Hypothalamus (tissue), 51 donors: ENCODE results near the gene DCTN2.
"Not testable (repeated sequence)": the region's sequence is repeated elsewhere in the genome, so short reads cannot be mapped to it uniquely, and the experiment has no call there.

Experiments
- DNase-seq, 51 donors: peaks; one replicate each; lab custom pipeline; 2025; lab: John Stamatoyannopoulos, UW

Gene DCTN2

DNA sequence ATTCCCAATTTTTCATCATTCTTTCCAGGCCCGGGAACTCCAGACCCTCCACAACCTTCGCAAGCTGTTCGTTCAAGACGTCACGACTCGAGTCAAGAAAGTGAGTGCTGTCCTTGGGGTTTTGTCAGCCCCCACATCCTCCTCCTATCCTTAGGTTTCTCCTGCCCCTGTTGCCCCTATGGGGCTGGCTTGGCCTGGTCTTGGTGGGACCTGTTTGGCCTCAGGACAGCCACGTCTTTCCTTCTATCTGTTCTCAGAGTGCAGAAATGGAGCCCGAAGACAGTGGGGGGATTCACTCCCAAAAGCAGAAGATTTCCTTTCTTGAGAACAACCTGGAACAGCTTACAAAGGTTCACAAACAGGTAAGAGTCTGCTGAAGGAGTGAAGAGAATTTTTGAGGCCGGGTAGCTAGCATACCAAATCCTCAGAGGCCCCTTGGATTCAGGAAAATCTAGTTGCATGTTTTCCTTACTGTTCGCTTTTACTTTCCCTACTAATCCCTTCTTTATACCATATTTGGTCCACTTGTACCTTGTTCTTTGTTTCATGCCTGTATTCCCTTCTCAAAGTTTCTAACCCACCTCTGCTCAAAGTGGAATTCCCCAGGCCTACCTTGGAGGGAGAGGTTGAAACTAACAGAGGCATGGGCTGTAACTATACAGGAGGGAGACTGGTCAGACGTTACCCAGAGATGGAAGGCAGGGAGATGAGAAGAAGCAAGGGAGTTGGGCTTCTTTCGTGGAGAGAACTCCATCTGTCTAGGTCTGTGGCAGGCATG lies 31.2 kb upstream of the DCTN2 start:
- no peak for DNase-seq

DNA sequence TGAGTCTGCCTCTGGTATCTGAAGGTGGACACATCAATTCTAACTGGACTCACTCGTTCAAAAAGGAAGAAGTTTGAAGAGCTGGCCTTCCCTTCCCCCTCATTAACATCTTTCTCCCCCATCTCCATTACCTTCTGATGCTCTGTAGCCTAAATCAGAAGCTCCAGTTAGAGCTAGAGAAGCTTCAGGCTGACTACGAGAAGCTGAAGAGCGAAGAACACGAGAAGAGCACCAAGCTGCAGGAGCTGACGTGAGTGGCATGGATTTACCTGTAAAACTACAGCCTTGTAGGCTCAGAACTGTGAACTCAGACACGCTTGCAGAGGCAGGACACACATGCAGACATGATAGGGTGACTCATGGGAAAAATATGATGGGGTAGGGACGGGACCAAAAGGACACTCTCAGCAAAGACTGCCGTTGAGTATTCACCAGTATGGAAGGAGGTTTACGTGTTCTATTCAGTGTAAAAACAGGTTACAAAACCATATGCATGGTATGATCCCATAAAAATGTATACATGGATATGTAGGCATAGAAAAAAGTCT lies 29.7 kb upstream of the DCTN2 start:
- DNase-seq: no peak

DNA sequence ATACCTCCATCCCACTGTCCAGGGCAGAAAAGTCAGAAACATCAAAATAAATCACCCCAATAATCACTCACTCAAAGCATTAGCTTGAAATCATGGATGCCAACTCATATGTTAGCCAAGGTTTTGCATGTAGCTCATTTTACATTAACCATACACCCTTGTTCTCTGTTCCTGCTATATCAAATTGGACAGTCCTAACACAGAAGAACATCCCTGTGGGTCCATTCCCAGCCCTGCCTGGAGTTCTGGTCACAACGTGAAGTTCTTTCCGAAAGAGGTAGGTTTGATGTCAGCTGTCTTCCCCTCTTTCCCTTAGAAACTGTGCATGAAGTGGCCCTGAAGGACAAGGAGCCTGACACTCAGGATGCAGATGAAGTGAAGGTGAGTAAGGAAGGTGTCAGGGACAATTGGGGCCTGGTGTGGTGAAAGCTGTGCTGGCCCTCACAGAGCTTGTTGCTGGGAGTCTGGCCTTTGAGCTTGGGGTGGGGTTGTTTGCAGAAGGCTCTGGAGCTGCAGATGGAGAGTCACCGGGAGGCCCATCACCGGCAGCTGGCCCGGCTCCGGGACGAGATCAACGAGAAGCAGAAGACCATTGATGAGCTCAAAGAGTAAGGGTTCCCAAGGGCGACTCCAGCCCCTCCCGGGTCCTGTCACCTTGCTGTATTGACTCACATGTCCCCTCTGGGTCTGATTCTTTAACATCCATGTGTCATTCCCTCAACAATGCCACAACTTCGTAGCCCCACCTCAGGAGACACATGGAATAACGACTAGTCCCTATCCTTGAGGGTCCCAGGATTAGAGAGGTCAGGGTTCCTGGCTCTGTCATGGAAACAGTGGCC lies 29.0 kb upstream of the DCTN2 start:
- DNase-seq: no peak

DNA sequence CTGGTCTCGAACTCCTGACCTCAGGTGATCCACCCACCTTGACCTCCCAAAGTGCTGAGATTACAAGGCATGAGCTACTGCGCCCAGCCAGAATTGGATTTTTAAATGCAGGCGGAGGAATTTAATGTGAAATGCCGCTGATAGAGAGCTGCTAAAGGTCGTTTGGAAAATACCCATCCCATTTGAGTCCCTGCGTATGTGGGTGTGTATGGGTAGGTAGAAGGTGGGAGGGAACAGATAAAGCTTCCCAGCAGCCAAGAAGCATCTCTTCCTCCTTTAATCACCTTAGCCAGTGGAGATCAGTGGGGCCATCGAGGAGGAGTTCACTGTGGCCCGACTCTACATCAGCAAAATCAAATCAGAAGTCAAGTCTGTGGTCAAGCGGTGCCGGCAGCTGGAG lies 27.8 kb upstream of the DCTN2 start:
- DNase-seq: no peak

DNA sequence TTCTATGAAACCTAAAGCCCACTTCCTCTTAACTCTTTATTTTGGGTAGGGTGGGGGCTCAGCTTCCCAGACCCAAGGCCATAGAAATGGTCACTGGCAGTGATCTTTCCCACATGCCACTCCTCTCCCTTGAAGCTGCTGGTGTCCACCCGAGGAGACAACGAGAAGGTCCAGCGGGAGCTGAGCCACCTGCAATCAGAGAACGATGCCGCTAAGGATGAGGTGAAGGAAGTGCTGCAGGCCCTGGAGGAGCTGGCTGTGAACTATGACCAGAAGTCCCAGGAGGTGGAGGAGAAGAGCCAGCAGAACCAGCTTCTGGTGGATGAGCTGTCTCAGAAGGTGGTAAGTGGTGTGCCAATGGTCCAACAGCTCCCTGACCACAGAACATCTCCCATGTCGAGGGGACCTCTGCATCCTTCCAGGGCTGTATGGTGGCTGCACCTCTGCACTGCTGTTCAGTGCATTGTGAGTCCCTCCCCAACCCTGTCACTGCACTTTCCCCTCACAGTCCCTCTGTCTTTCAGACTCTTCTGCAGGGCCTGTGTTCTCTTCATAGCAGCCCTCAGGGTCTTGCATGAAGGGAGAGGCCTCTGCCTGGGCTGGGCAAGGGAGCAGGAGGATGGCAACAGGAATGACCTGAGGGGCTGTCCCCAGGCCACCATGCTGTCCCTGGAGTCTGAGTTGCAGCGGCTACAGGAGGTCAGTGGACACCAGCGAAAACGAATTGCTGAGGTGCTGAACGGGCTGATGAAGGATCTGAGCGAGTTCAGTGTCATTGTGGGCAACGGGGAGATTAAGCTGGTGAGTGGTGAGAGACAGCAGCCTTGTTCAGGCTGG lies 25.2 kb upstream of the DCTN2 start:
- no peak for DNase-seq

DNA sequence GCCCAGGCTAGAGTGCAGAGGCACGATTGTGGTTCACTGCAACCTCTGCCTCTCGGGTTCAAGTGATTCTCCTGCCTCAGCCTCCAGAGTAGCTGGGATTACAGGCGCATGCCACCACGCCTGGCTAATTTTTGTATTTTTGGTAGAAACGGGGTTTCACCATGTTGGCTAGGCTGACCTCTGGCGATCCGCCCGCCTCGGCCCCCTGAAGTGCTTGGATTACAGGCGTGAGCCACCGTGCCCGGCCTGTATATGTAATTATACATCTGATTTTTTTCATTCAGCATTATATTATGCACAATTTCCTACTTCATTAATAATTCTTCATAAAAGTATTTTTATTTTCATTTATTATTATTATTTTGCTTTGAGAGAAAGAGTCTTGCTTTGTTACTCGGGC lies 23.4 kb upstream of the DCTN2 start:
- not testable (repeated sequence) for DNase-seq

DNA sequence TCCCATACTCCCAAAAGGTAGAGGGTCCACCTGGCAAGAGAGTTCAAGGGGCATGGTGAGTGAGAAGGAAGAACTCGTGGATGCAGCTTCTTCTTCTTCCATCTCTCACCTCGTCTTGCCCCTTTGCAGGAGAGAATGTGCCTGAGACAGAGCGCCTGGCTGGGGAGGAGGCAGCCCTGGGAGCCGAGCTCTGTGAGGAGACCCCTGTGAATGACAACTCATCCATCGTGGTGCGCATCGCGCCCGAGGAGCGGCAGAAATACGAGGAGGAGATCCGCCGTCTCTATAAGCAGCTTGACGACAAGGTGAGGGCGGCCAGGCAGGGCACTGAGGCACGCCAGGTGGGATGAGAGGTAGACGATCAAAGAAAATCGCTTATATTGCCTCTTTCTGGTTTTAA lies 22.9 kb upstream of the DCTN2 start:
- no peak for DNase-seq

DNA sequence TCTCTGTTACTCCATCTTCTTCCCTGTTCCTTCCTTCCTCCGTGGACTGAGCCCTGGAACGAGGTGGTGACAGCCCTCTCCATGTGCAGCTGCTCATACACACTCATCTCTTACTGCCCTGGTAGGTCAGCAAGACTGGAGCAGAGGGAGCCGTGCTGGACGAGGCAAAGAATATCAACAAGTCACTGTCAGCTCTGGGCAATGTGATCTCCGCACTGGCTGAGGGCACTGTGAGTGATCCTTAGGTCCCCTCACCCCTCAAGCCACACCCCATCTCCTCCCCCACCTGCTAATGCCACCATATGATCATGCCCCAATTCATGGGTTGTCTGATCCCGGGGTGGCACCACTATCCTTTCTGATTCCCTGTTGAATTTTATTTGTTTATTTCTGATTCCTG lies 21.8 kb upstream of the DCTN2 start:
- no peak for DNase-seq

DNA sequence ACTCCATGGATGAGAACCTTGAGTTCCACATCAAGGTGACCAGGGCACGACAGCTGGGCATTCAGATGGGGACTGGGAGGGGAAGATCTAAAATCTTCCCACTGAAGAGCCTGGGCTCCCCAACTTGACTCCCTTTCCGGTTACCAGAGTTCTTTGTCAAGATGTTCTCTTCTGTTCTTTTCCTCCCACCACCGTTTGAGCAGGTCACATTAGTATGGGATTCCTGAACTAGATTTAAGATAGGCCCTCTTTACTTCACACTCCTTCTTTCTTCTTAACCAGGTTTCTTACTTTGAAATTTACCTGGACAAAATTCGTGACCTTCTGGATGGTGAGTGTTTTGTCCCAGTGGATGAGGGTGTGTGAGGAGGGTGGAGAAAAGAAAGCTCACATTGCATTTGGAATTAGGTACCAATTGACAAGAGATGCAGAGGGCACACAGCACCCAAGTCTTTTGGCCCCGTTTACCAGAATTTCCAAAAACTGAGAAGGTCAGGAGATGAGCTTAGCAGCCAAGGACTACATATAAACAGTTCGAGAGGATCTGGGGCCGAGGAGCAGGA lies 17.3 kb upstream of the DCTN2 start:
- DNase-seq: no peak

DNA sequence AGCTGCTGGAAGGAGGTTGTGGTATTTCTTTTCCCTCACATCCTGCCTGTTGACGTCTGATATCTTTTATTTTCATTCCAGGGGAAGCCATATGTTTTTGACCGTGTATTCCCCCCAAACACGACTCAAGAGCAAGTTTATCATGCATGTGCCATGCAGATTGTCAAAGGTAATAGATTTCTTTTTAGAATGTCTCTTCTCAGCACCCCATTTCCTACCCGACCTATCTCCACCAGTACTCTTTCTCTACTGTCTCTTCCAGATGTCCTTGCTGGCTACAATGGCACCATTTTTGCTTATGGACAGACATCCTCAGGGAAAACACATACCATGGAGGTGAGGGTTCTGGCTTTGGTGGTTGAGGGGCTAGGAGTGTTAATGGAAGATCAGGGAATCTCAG lies 16.4 kb upstream of the DCTN2 start:
- no peak for DNase-seq

DNA sequence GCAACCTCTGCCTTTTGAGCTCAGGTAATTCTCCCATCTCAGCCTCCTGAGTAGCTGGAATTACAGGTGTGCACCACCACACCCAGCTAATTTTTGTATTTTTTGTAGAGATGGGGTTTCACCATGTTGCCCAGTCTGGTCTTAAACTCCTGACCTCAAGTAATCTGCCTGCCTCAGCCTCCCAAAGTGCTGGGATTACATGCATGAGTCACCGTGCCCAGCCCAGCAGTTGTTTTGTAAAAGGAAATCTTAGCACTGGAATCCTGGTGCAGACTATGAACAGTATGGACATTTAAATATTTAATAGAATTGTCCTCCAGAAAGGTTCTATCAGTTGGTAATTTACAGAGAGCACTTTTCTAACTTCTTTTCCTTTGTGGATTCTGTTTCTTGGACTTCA lies 14.1 kb upstream of the DCTN2 start:
- not testable (repeated sequence) for DNase-seq

DNA sequence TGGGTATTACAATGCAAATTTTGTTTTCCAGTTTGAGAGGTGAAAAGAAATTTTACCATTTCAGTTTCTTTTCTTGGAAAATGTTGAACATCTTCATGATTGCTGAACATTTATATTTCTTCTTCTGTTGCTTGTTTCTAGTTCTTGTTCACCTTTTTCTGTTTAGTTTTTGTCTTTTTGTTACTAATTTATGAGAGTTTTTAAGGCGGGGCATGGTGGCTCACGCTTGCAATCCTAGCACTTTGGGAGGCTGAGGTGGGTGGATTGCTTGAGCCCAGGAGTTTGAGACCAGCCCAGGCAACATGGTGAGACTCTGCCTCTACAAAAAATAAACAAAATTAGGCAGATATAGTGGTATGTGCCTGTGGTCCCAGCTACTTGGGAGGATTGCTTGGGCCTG lies 13.5 kb upstream of the DCTN2 start:
- no peak for DNase-seq

DNA sequence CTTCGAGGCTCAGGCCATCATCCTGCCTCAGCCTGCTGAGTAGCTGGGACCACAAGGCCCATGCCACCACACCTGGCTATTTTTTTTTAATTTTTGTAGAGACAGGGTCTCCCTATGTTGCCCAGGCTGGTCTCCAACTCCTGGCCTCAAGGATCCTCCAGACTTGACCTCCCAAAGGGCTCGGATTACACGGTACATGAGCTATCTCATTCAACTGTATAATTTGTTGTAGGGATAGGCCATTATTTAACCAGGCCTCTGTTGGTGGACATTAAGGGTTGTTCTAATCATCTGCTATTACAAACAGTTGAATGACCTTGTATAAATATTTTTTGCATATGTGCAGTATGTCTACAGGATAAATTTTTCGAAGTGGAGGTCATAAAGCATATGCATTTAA lies 11.9 kb upstream of the DCTN2 start:
- DNase-seq: no peak

DNA sequence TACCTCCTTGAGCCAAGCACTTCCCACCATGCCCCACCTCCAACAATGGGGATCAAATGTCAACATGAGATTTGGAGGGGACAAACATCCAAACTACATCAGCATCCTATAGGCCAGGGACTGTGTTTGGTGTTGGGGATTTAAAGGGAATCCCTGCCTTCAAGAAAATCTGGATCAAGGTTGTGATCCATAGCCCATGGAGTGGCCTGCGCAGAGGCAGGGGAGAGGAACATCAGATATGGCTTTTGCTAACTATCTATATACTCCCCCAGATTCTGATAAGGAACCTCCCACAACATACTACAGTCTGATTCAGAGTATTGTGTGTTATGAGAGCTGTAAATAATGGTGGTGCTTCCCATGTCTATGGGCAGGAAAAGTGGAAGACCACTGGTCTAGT lies 7.9 kb upstream of the DCTN2 start:
- no peak for DNase-seq

DNA sequence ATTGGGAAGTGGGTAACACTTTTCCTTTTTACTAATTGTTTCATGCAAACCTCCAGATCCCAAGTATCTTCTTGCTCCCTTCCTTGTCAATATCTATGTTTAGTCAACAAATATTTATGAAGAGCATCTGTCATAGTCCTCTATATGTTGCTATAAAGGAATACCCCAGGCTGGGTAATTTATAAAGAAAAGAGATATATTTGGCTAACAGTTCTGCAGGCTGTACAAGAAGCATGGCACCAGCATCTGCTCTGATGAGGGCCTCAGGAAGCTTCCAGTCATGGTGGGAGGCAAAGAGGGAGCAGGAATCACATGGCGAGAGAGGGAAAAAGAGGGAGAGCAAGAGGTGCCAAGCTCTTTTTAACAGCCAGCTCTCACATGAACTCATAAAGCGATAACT lies 7.5 kb upstream of the DCTN2 start:
- DNase-seq: no peak

DNA sequence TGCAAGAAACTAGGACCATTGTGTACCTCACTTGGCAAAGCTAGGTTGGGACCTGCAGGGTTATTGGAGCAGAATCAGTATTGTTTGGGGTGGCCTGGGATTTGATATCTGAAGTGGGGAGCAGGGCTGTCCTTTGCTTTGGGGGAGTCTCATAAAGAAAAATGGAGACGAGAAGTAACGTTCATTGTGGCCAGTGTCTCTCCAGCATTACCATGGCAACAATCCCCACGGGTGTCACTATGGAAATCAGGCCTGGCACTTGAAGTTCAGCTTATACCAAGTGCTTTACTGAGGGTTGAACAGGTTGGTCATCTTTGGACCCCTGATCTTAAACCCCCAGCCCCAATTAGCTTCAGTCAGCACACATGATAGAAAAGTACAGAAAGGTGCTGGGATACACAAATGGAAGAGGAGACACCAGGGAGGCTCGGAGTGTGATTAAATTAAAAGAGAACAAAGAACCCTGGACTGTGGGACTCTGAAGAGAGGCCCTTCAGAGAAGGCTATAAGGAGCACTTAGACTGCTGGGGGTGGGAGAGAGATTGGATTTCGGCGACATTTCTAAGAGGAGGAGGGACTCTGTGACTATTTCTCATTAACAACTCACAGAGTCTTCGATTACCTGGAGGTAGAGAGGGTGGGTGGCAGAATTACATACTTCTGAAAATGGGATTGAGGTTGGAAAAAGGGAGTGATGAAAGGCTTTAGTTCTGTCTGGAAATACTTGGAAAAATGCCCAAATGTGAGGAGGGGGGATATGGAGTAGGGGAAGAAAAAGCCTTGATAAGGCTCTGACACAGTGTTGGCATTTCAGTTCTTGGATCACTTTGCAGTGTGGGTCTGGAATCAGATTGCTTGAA lies 6.6 kb upstream of the DCTN2 start:
- peak in 1 of 51 donors; percentile 9 for DNase-seq

DNA sequence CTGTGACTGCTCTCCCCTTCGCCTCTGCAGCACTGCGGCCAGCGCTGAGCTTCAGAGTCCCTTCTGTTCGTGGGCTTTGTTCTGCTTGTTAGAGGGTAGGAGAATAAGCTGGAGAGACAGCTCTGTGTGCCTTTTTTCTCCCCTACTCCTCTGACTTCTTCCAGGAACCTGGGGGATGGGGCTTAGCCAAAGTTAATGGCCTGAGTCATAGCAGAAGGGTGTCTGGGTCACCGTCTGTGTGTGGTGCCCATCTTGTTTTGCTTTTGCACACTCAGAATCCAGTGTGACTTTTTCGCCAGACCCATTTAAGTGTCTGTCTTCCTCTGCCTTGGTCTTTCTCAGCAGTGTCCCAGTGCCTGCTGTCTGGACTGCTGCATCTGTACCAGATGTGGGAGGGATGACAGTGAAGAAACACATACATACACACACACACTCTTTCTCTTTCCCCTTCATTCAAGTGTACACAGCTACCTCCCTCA lies 5.9 kb upstream of the DCTN2 start:
- DNase-seq: peak in 3 of 51 donors; percentile 2 to 40 (median 15)

DNA sequence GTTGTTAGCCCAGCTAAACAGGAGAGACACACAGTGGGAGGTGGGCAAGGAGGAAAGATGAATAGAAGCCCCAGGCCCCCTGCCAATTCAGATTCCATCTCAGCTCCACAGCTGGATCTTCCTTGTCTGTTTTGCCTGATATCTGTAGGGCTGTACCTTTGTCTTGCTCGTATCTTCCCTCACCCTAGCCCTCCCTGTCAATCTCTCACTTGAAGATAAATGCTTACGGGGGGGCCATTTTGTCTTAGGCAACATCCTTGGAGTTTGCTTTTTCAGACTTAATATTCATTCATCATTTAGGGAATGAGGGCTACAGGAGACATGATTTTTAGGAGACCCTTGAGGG lies 5.3 kb upstream of the DCTN2 start:
- DNase-seq: peak in 1 of 51 donors; percentile 36

DNA sequence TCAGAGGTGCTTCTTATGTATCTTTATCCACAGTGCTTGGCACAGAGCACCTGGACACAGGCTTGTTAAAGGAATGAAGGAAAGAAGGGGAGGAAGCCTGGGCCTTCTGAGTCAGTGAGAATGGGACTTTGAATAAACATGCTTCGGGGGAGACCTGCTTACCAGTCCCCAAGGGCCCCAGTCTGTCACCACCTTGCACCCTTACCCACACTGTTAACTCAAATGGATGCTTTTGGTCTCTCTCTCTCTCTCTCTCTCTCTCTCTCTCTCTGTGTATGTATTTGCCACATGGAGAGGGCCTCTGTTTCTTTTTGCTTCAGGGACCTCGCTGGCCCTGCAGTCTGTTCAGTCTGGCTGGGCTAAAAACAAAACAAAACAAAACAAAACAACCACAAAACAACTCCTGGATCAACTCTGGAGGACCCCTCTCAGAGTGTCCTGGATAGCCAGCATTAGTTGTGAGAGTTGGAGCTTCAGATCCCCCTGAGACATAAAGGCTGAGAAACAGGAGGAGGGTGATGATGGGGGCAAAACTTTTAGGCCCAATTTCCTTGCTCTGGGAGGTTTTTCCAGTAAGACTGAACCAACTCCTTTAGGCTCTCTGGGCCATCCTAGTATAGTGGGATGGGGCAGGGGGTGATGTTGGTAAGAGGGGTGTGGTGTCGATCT lies 4.8 kb upstream of the DCTN2 start:
- peak in 1 of 51 donors; percentile 7 for DNase-seq
